HG02938 (cell line): ENCODE measurements around the gene HHIPL1.

Experiments used
- ATAC-seq: cut with Tn5 transposase; IDR thresholded peaks from one replicate; pipeline ENCODE4 v1.9.1; 2021; ENCODE audit warnings: mild to moderate bottlenecking, moderate library complexity; ENCODE audit not compliant: unreplicated experiment

HHIPL1 gene

GRCh38 chr14:99644723-99645544 lies at the start of gene HHIPL1:
Gene HHIPL1, plus strand, starts transcription at chr14:99645129. Its CDS starts 79 bp downstream, at chr14:99645208.
- ATAC-seq: no peak

DNA sequence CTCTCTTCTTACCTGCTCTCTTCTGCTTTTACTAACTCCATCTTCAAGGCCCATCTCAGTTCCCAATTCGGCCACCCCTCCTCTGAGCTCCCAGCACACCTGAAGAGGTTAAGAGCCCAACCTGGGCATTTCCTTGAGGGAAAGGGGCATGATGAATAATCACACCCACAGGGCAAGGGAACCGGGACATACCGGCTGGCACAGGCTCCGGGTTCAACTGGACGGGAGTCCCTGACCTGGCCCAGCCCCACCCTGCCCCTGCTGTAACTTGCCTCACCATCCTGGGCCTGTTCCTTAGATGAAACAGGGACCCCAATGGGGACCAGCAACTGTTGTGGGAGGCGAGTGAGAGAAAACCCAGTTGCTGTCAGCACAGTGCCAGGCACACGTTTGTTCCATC lies 49.4 kb upstream of the HHIPL1 start:
- no peak for ATAC-seq

DNA sequence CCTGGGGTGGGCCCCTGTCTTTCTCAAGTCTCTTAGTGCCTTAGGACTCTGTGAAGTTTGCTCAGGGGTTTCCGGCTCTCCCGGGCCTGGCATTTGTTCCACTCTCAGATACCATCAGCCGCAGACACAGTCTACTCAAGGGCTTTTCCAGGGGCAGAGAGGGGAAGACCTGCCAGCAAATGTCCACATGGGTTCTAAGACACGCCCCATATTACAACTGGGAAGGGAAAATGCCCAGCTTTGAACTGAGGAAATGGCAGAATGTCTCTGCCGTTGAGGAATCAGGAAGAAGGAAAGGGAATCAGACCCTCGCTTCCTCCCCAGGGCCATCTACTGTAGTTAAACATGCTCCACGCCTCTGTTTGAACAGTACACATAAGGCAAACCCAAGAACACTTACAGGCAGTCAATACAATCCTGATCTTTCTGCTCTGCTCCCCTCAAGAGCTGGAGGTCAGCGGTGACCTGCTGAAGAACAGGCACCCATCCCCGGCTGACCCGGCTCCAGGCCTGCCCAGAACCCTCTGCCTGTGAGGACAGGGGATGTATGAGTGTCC lies 48.8 kb upstream of the HHIPL1 start:
- no peak for ATAC-seq

DNA sequence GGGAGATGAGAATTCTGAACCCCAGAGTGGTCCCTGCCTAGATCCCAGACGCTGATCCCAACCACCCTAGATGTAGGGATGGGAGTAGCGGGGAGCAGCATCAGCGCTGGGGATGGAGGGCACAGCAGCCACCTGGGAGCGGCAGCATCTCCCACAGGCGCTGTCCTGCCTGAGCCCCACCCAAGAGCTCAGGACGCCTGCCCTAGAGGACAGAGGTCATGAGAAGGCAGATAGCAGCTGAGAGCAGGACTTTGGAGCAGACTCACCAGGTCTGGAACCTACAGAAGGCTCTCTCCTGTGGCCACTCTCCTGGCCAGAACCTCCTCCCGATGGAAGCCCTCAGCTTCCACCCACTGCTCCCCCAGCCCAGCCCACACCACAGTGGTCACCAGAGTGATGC lies 48.2 kb upstream of the HHIPL1 start:
- ATAC-seq: no peak

GRCh38 chr14:99597911-99598600 lies 46.9 kb upstream of the HHIPL1 start:
- no peak for ATAC-seq

GRCh38 chr14:99598774-99599173 lies 46.2 kb upstream of the HHIPL1 start:
- no peak for ATAC-seq

- no peak for ATAC-seq
Observed at GRCh38 chr14:99599393-99599792, 45.5 kb upstream of the HHIPL1 start.

- ATAC-seq: no peak
Observed at GRCh38 chr14:99600232-99600888, 44.6 kb upstream of the HHIPL1 start.

DNA sequence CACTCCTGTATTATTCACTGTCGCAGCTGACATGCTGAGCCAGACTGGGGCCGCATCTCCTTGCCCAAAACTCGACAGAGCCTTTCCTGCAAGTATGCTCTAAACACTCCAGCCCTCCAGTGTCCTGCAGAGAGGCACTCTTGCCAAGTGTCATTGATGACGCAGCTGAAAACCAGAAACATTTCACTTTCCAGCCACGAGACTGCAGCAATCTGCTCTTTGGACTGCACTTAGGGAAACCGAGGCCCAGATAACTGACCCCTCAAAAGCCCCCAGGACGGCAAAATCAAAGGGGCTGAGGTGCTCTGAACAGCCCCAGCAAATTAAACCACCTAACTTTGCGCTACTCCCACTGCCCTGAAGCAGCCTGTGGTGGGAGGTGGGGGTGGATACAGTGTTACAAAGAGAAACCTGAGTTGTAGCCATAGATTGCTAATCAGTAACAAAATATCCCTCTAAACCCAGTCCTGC lies 43.5 kb upstream of the HHIPL1 start:
- ATAC-seq: no peak

DNA sequence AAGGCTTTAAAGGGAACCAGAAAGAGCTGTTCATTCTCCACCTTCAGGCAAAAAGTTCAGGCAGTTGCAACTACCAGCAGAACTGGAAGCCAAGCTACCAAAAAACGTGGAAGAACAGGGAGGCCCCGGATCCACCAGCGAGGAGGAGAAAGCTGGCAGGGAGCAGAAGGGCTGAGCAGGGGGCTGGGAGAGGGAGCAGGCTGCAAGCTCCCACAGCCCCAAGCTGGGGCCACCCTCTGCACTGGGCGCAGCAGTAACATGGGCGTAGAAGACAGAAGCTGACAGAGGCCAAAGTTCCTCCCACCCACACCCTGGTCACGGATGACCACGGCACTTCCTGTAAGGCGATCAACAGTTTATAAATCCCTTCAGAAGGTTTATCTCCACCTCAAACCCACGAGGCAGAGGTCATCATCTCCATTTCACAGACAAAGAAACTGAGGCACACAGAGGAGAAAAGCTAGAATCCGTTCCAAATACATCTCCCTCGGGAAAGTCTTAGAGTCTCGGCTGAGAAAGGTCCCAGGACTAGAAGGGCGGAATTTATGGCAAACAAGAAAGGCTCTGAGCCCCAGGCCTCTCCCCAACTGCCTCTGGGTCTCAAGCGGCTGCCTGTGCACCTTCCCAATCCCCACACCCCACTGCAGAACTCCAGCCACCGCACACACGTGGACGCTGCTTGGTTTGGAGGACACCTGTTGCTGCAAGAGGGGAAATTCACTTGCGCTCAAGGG lies 42.7 kb upstream of the HHIPL1 start:
- ATAC-seq: no peak

DNA sequence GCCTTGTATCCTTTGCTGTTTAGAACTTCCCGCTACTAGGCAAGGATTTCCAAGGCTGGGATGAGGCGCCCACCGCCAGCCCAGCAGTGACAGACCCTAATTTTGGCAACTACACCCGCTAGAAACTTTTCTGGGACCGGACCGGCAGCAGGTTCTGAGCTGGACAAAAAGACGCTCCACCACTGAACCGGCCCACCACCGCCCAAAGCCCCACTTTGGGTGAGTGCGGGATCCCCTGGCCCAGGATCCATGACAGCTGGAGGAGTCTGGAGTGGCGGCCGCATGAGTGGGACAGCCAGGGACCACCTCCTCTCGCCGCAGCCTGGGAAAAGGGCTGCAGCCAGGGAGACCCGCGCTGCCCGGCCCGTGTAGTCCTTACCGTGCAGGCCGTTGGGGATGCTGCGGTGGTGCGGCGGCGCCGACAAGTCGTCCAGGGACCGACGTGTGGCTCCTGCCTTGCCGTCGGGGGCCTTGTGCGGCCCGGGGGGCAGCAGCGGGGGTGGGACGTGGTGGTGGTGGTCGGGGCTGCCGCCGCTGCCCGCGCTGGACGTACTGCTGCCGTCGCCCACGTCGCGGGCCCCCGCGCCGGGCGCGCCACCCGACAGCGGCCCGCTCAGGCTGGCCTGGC lies 42.0 kb upstream of the HHIPL1 start:
- ATAC-seq: no peak

- peak; percentile 0 for ATAC-seq
Observed at GRCh38 chr14:99603471-99604277, 41.3 kb upstream of the HHIPL1 start, which contains the start of gene CCDC85C. Gene CCDC85C, minus strand, starts transcription at chr14:99604207. Its CDS starts 248 bp downstream, at chr14:99603959.

DNA sequence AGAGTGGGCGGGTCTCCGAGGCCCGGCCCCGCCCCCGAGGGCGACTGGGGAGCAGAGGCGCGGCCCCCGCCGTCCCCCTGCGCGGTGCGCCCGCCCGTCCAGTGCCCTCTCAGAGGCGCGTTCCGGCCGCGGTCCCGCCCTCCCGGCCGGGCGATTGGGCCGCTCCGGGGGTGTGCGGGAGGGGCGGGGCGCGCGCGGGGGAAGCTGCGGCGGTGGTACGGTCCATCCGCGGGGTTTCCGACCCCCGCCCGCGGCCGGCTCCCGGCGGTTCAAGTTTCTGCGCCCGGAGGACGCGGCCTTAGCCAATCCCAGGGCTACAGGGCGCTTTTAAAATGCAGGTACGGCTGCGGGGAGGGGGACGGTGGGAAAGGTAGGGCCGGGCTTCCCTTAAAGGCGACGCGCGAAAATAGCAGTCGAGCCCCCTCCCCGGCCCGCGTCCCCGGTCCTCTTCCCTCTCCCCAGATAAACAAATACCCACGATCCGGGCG lies 40.6 kb upstream of the HHIPL1 start:
- ATAC-seq: peak; percentile 69

- peak; percentile 29 for ATAC-seq
Observed at GRCh38 chr14:99604766-99605298, 40.1 kb upstream of the HHIPL1 start.

DNA sequence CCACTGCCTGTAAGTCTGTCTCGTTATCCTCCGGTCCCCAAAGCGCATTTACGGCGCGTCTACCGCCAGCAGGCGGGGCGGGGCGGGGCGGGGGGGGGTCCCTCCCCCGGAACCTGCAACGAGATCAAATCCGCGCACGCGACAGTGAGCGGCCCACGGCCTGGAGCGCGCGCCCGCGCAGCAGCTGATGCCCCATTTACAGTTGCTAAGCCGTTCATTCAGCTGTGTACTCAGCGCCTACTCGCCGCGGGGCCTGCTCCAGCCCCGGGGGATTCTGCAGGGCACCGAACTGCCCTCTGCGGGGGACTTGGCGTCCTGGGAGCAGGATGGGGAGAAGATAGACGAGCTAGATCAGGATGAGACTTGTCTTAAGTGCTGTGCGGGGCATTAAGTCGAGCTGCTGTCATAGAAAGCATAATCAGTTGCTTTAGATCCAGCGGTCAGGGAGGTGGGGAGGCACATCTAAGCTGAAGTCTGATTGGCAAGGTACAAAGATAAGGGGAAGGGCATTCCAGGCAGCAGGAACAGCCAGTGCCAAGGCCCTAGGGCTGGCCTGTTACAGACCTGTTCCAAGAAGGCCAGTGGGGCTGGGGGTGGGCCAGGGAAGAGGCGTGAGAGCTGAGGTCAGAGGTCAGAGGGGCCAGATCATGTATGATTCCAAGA lies 39.5 kb upstream of the HHIPL1 start:
- no peak for ATAC-seq

GRCh38 chr14:99606359-99606758 lies 38.6 kb upstream of the HHIPL1 start:
- ATAC-seq: no peak

DNA sequence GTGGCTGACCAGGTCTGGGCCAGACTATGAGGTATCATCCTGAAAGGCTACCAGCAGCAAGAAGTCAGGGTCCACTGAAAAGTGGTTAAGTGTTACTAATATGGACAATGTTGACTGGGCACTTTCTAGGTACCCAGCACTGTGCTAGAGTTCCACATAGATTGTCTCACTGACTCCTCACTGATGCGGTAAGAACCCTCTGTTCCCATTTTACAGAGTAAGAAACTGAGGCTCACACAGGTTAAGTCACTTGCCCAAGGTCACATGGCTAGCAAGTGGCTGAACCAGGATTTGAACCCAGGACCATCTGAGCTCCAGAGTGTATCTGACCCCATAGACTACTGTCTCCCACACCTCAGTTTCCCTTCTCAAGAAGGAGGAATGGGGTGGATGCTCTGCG lies 36.3 kb upstream of the HHIPL1 start:
- ATAC-seq: no peak
